Activated gamma-delta T cell treated with Interleukin-2 at 50 U/mL for 16 hours (primary cell): ENCODE measurements around the gene RETREG1.

Experiments
- DNase-seq: peaks from one replicate; pipeline ENCODE4 v3.0.0-alpha.2; 2020

Gene RETREG1

DNA sequence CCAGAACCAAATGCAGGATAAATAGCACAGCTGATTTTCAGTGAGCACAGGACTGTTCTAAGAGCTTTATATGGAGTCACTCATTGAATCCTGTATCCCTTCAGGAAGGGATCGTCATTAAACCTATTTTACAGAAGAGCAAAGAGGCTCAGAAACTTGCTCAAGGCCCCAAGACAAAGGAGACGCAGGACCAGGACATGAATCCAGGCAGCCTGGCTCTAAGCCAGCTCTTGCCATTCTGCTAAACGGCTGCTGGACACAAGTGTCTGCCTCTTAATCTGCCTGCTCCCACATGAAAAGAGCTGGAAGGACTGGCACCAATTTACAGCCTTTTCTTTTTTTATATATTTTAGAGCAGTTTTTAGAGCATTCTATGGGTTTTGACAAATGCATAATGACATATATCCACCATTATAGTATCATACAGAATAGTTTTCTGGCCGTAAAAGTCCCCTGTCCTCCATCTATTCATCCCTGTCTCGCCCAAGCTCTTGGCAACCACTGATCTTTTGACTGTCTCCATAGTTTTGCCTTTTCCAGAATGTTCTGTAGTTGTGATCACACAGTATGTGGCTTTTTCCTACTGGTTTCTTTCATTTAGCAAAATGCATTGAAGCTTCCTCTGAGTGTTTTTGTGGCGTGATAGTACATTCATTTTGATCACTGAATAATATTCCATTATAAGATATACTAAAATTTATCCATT lies 37.5 kb downstream of the RETREG1 start:
- DNase-seq: no peak

- no peak for DNase-seq
These were observed 38.3 kb downstream of the RETREG1 start for GRCh38 chr5:16578474-16578883.

- no peak for DNase-seq
These were observed 39.1 kb downstream of the RETREG1 start for GRCh38 chr5:16577677-16578076.

- DNase-seq: no peak
These were observed 41.7 kb downstream of the RETREG1 start for GRCh38 chr5:16574789-16575721.

GRCh38 chr5:16573401-16573800 lies 43.4 kb downstream of the RETREG1 start:
- DNase-seq: no peak

GRCh38 chr5:16572289-16573015 lies 44.3 kb downstream of the RETREG1 start:
- no peak for DNase-seq

DNA sequence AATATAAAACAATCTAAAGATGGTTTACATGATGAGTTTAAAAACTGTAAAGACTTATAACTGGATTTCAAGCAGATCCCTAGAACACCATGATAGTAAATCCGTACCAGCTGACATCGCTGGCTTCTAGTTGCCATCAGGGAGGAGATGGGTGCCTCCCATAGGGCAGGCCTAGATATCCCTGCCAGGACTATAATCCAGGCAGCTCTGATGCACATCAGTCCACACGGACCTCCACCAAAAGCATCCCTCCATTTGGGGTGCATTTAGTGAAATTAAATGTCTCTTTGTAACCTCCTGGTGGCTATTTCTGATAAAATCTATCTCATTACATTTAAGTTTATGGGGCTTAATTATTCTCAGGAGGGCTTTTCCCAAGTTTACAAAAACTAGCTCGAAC lies 45.8 kb downstream of the RETREG1 start:
- no peak for DNase-seq

- no peak for DNase-seq
These were observed 46.5 kb downstream of the RETREG1 start for GRCh38 chr5:16570121-16570815.

DNA sequence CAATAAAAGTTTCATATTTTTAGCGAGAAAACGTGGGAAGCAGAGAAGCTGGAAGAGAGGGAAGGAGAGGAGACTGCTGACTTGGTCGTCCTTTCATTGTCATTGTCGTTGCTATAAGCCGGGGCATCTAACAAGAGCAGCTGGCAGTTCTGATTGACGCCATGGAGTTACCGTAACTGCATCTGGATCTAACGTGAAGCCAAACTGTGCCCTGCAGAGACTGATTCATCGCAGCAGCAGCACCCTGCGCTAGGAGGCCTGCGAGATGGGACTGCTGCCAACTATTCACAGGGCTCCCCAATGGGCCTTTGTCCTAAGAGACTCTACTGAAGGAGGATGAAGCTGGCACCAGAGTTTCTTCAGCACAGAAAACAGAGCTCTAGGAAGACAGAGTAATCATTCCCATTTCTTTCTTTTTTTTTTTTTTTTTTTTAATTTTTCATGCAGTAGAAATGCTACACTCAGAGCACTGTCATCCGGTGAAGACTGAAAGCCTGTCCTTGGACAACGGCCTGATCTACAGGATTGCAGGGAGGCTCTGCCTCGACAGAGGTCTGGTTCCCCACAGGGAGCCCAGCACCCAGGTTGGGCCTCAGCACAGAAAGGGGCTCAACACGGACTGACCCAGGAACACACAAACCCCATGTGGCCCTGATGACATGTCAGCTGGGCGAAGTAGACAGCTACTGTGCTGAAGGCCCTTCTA lies 47.8 kb downstream of the RETREG1 start:
- DNase-seq: no peak

DNA sequence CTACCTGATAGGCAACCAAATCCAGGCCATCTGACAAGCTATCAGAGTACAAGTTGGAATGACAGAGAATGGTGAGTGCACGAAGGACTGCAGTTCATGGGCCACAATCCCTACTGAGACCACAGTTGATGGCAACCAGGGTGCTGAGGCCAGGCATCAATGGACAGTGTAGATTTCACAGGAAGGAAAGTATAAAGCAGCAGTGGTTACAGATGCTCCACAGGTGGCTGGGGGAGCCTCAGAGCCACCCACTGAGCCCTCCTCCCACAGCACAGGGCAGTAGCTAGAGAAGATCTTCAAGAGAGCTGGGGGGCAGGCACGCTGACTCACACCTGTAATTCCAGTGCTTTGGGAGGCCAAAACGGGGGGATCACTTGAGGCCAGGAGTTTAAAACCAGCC lies 49.4 kb downstream of the RETREG1 start:
- no peak for DNase-seq

GRCh38 chr5:16565118-16565517 lies 51.7 kb downstream of the RETREG1 start:
- DNase-seq: no peak

GRCh38 chr5:16564248-16564867 lies 52.4 kb downstream of the RETREG1 start:
- DNase-seq: no peak

DNA sequence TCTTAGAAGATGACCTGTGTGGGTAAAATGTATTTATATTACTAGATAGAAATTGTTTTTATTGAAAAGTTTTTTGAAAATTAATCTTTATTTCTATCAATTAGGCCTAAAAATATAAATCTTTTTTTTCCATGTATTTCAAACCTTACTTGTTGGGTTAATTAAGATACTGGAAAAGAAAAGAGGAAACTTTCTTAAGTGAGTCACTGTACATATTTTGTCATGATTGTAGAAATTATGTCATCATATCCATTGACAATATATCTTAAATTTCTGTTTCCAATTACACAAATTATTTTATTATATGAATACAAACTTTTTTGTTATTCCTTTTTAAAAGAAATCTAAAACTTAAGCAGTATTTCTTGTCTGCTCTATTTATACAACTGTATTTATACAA lies 53.1 kb downstream of the RETREG1 start:
- no peak for DNase-seq

DNA sequence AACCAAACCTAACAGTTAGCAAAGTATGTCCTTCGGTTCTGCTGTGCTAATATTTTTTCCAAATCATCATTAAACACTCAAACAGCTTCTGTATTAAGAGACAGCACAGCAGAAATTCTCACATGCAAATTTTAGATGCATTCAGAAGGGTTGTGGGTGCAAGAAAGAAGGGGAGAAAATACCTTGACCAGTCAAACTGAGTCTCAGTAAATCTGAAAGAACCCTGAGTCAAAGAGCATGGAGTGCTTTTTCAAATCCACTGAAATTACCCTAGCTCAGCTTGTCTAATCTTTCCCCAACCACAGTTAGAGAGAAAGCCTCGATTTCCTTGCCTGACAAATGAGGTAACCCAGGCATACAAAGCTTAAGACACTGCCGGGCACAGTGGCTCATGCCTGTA lies 55.1 kb downstream of the RETREG1 start:
- DNase-seq: no peak

DNA sequence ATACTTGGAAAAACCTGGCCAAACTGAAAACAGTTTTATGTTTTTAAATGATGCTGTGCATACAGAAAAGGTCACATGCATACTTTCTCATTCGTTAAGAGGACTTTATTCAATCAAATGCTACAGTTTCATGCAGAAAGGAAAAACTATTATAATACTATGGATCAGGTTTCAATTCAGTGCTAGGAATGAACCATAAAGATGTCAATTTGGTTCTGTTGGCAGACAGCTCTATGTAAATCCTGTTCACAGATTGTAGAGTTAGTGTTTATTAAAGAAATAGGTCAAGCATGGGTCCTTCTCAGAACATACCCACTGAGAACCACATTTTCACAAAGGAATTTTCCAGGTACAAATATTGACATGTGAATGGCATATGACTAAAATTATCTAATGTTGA lies 57.1 kb downstream of the RETREG1 start:
- no peak for DNase-seq

DNA sequence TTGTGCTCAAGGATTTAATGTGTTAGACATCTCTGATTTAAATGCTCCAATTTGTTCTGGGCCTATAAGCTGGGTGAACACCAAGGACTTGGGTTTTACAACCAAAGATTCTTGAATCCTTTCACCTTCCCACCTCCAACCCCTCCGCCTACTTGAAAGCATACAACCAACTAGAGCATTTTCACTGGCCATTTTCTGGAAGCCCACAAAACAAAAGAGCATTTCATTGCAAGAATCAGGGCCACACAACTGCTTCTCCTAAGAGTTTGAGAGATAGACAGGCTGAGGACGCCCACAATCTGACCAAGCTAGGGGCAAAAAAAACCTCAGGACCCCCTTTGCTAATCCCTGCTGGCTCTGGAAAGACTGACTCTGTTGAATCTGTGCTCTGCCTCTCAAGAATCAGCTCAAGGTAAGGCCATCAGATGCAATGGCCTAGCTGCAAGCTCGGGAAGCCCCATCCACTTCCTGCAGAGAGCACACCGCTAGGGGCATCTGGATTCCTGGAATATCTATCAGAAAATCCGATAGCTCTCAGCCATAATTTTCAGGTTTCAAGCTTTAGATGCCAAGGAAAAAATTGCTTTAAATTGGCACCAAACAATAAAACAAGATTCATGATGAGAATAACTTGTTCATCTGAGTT lies 57.7 kb downstream of the RETREG1 start:
- DNase-seq: no peak

DNA sequence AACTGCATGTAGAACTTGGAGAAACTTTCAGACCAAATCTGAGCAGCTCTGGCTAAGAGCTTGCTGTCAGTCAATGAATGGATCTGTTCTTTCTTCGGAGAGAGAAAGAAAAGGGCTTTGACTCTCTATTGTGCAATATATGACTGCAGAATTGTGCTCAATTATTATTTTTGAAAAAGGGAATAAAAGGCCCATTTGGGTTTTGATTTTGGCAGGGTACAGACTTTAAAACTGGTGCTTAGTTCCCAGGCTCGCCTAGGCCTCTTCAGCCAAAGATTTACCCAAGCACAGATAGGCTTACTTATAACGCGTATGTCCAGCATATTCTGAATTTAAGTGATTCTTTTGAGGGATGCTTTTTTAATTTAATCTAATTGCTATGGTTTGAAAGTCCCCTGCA lies 59.3 kb downstream of the RETREG1 start:
- DNase-seq: no peak

- no peak for DNase-seq
These were observed 62.7 kb downstream of the RETREG1 start for GRCh38 chr5:16554110-16554509.

DNA sequence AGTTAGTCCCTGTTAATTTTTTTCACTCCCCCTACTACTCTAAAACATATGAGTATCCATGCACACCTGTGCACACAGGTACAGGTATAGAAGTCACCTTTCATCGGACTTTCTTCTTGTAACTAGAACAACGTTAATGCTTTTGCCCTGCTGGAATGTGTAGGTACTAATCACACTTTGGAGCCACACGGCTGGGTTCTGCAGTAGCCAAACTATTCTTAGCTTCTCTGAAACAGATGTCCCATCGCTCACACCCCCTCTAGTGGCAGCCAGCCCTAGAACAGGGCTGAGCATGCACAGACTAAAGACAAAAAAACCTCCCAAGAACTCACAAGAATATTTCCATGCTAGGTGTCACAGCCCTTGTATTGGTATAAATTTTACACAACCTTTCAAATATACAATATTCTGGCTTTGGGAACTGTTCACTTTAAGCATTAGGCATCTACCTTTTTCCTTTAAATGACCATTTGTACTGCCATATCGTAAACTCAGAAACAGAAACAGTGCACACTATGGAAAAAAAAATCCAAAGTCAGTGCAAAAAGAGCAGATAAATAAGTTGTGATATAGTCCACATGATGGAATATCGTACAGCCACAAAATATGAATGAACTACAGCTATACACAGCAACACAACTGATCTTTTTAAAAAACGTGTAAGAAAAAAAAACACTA lies 64.0 kb downstream of the RETREG1 start:
- peak; percentile 40 for DNase-seq

DNA sequence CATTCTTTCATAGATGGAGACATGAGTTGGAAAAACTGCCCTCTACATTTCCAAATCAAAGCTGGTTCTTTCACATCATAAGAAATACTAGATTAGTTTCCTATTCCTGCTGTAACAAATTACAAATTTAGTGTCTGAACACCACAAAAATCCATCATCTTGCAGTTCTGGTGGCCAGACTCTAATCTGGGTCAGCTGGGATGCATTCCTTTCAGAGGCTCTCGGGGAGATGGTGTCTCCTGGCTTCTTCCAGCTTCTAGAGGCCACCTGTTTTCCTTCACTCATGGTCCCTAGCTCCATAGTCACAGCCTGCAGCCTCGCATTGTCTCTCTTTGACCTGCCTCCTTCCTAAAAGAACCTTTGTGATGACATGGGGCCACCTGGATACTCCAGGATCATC lies 65.2 kb downstream of the RETREG1 start:
- DNase-seq: no peak
